Mesenchymal stem cell (in vitro differentiated cells and primary cell): ENCODE data around the gene BFSP2.

Experiments used
- DNase-seq: peaks from one replicate; pipeline ENCODE4 v3.0.0-alpha.2; 2013
- H2AFZ ChIP-seq: one replicate; pipeline ENCODE4 v1.6.1; 2013; ENCODE audit warnings: low read depth, mild to moderate bottlenecking, control low read depth, inconsistent platforms, low read length, moderate library complexity
- H2AK5ac ChIP-seq: 2 replicates; pipeline ENCODE4 v1.6.1; 2013; ENCODE audit warnings: low read length, moderate library complexity, mild to moderate bottlenecking, inconsistent platforms; ENCODE audit not compliant: severe bottlenecking
- H2BK120ac ChIP-seq: one replicate; pipeline ENCODE4 v1.6.1; 2013; ENCODE audit warnings: low read depth, mild to moderate bottlenecking, inconsistent platforms, low read length, moderate library complexity
- H2BK12ac ChIP-seq, 2 experiments: one replicate each; pipeline ENCODE4 v1.6.1; 2013; ENCODE audit warnings: inconsistent platforms in 2 of 2, low read length in 2 of 2, mild to moderate bottlenecking in 2 of 2, moderate library complexity in 2 of 2, control low read depth in 1 of 2
- H2BK15ac ChIP-seq: one replicate; pipeline ENCODE4 v1.6.1; 2013; ENCODE audit warnings: mild to moderate bottlenecking, low read depth, inconsistent platforms; ENCODE audit not compliant: poor library complexity, severe bottlenecking
- H2BK5ac ChIP-seq: 2 replicates; pipeline ENCODE4 v1.6.1; 2013; ENCODE audit warnings: low read depth, mild to moderate bottlenecking, low read length, control low read depth, inconsistent platforms; ENCODE audit not compliant: poor library complexity, severe bottlenecking
- H3K14ac ChIP-seq, 2 experiments: one replicate each; pipeline ENCODE4 v1.6.1; 2013; ENCODE audit warnings: inconsistent platforms in 2 of 2, low read length in 2 of 2, control low read depth in 1 of 2, mild to moderate bottlenecking in 1 of 2, moderate library complexity in 1 of 2
- H3K18ac ChIP-seq, 2 experiments: one replicate each; pipeline ENCODE4 v1.6.1; 2013; ENCODE audit warnings: inconsistent platforms in 2 of 2, low read length in 2 of 2, control low read depth in 1 of 2, low read depth in 1 of 2, mild to moderate bottlenecking in 1 of 2
- H3K23ac ChIP-seq, 2 experiments: one replicate each; pipeline ENCODE4 v1.6.1; 2013; ENCODE audit warnings: inconsistent platforms in 2 of 2, low read length in 2 of 2, mild to moderate bottlenecking in 2 of 2, moderate library complexity in 2 of 2, control low read depth in 1 of 2
- H3K27ac ChIP-seq: 2 replicates; pipeline ENCODE4 v1.5.1; 2013; ENCODE audit warnings: mild to moderate bottlenecking, moderate library complexity, low read length, control low read depth, inconsistent platforms; ENCODE audit not compliant: poor library complexity, severe bottlenecking
- H3K27me3 ChIP-seq, 2 experiments: 2 replicates each; pipeline versions ENCODE4 v1.6.1 to v1.7.0; 2013; ENCODE audit warnings: low read length in 2 of 2, mild to moderate bottlenecking in 2 of 2, moderate library complexity in 2 of 2, control low read depth in 1 of 2, inconsistent platforms in 1 of 2; ENCODE audit not compliant: control insufficient read depth in 1 of 2, insufficient read depth in 1 of 2
- H3K36me3 ChIP-seq, 2 experiments: 2 replicates each; pipeline versions ENCODE4 v1.6.1 to v1.7.0; 2013; ENCODE audit warnings: low read length in 2 of 2, control low read depth in 1 of 2, inconsistent platforms in 1 of 2, low read depth in 1 of 2, mild to moderate bottlenecking in 1 of 2; ENCODE audit not compliant: insufficient read depth in 2 of 2, control insufficient read depth in 1 of 2
- H3K4ac ChIP-seq, 2 experiments: one replicate each; pipeline ENCODE4 v1.6.1; 2013; ENCODE audit warnings: inconsistent platforms in 2 of 2, low read length in 2 of 2, mild to moderate bottlenecking in 2 of 2, moderate library complexity in 2 of 2, control low read depth in 1 of 2, low read depth in 1 of 2
- H3K4me1 ChIP-seq: 2 replicates; pipeline ENCODE4 v1.6.1; 2013; ENCODE audit warnings: low read depth, low read length, control low read depth; ENCODE audit not compliant: control insufficient read depth, insufficient read depth
- H3K4me2 ChIP-seq: 2 replicates; pipeline ENCODE4 v1.6.1; 2013; ENCODE audit warnings: low read length, mild to moderate bottlenecking, inconsistent platforms; ENCODE audit not compliant: poor library complexity, severe bottlenecking
- H3K4me3 ChIP-seq, 2 experiments: 2 replicates each; pipeline versions ENCODE4 v1.5.1 to v1.7.0; 2013; ENCODE audit warnings: low read length in 2 of 2, mild to moderate bottlenecking in 2 of 2, control low read depth in 1 of 2, low read depth in 1 of 2; ENCODE audit not compliant: insufficient read depth in 1 of 2
- H3K79me1 ChIP-seq: replicated peaks from 2 replicates; pipeline ENCODE4 v1.6.1; 2013; ENCODE audit warnings: mild to moderate bottlenecking, control low read depth, low read length, inconsistent platforms; ENCODE audit not compliant: poor library complexity, severe bottlenecking
- H3K9ac ChIP-seq: 2 replicates; pipeline ENCODE4 v1.7.0; 2013; ENCODE audit warnings: mild to moderate bottlenecking, low read length, moderate library complexity
- H3K9me3 ChIP-seq: 2 replicates; pipeline ENCODE4 v1.7.0; 2013; ENCODE audit warnings: mild to moderate bottlenecking, low read length; ENCODE audit not compliant: control insufficient read depth
- H4K8ac ChIP-seq: one replicate; pipeline ENCODE4 v1.6.1; 2013; ENCODE audit warnings: inconsistent platforms, mild to moderate bottlenecking, low read length, moderate library complexity
- H4K91ac ChIP-seq: one replicate; pipeline ENCODE4 v1.6.1; 2013; ENCODE audit warnings: mild to moderate bottlenecking, low read length, inconsistent platforms
- WGBS: methylation state at CpG from one replicate; pipeline ENCODE4 v1.1.7; 2013; ENCODE audit warnings: mixed read lengths; 5-methylcytosine and 5-hydroxymethylcytosine counted together

The BFSP2 gene

GRCh38 chr3:133386876-133387275 lies 13.0 kb upstream of the BFSP2 start:
- no peak overlapping the region for H3K4ac ChIP-seq
- no peaks in the 10 kb centered on the region for H3K79me1 ChIP-seq
- H3K9me3 ChIP-seq, result no peaks in the 10 kb centered on the region
- H2BK5ac ChIP-seq, result no peak overlapping the region
- H2BK12ac ChIP-seq, result no peak overlapping the region
- no peak overlapping the region for H4K91ac ChIP-seq
- peaks cover 5% of the 10 kb centered on the region for H3K4me1 ChIP-seq
- H2AFZ ChIP-seq, result no peak overlapping the region
- no peak overlapping the region for H3K9ac ChIP-seq
- H3K14ac ChIP-seq, result no peak overlapping the region
- no peak overlapping the region for H3K27ac ChIP-seq
- no peak overlapping the region for H3K4me2 ChIP-seq
- DNase-seq, result no peak
- H3K27me3 ChIP-seq, result peaks cover 0 to 47% of the 10 kb centered on the region in 2 experiments
- no peak overlapping the region for H2BK15ac ChIP-seq
- H3K18ac ChIP-seq, result no peak overlapping the region
- no peak overlapping the region for H3K4me3 ChIP-seq
- H3K36me3 ChIP-seq, result no peaks in the 10 kb centered on the region
- H4K8ac ChIP-seq, result no peak overlapping the region
- H3K23ac ChIP-seq, result no peak overlapping the region
- H2BK120ac ChIP-seq, result no peak overlapping the region
- H2AK5ac ChIP-seq, result no peak overlapping the region

- no peak overlapping the region for H2BK5ac ChIP-seq
- no peak overlapping the region for H3K18ac ChIP-seq
- no peaks in the 10 kb centered on the region for H3K79me1 ChIP-seq
- no peak overlapping the region for H3K9ac ChIP-seq
- no peak overlapping the region for H3K4me3 ChIP-seq
- no peak overlapping the region for H2BK15ac ChIP-seq
- H4K8ac ChIP-seq, result no peak overlapping the region
- no peak overlapping the region for H2AK5ac ChIP-seq
- no peak overlapping the region for H3K23ac ChIP-seq
- no peak overlapping the region for H2BK12ac ChIP-seq
- H3K27me3 ChIP-seq, result peaks cover 0 to 42% of the 10 kb centered on the region in 2 experiments
- DNase-seq, result no peak
- no peak overlapping the region for H2AFZ ChIP-seq
- no peak overlapping the region for H3K4ac ChIP-seq
- H3K4me2 ChIP-seq, result no peak overlapping the region
- H3K9me3 ChIP-seq, result no peaks in the 10 kb centered on the region
- no peak overlapping the region for H4K91ac ChIP-seq
- peaks cover 5% of the 10 kb centered on the region for H3K4me1 ChIP-seq
- H2BK120ac ChIP-seq, result no peak overlapping the region
- H3K14ac ChIP-seq, result no peak overlapping the region
- H3K27ac ChIP-seq, result no peak overlapping the region
- H3K36me3 ChIP-seq, result no peaks in the 10 kb centered on the region
- 81% methylated on average over 4 of the region's 4 CpGs for WGBS
These were observed 12.5 kb upstream of the BFSP2 start for GRCh38 chr3:133387341-133387740.

- Histone ChIP-seq H3K27me3 (peaks cover 0 to 31% of the 10 kb centered on the region in 2 experiments), H2AK5ac (no peak overlapping the region)
- WGBS, result 81% methylated on average over 4 of the region's 4 CpGs
These were observed 11.0 kb upstream of the BFSP2 start for GRCh38 chr3:133388696-133389395.

GRCh38 chr3:133390715-133391114 lies 9.1 kb upstream of the BFSP2 start:
- no peak overlapping the region for H2BK5ac ChIP-seq
- no peak overlapping the region for H2BK15ac ChIP-seq
- no peaks in the 10 kb centered on the region for H3K9me3 ChIP-seq
- H3K9ac ChIP-seq, result no peak overlapping the region
- no peaks in the 10 kb centered on the region for H3K36me3 ChIP-seq
- no peak overlapping the region for H3K14ac ChIP-seq
- H2AK5ac ChIP-seq, result no peak overlapping the region
- no peak for DNase-seq
- no peak overlapping the region for H3K23ac ChIP-seq
- no peak overlapping the region for H2BK120ac ChIP-seq
- no peak overlapping the region for H2AFZ ChIP-seq
- H4K91ac ChIP-seq, result no peak overlapping the region
- peaks cover 0 to 21% of the 10 kb centered on the region in 2 experiments for H3K27me3 ChIP-seq
- H4K8ac ChIP-seq, result no peak overlapping the region
- H3K18ac ChIP-seq, result no peak overlapping the region
- no peak overlapping the region for H2BK12ac ChIP-seq
- H3K4me2 ChIP-seq, result no peak overlapping the region
- H3K4ac ChIP-seq, result no peak overlapping the region
- no peak overlapping the region for H3K4me3 ChIP-seq
- H3K27ac ChIP-seq, result no peak overlapping the region
- no peaks in the 10 kb centered on the region for H3K79me1 ChIP-seq
- WGBS, result 81% methylated on average over 3 of the region's 4 CpGs
- H3K4me1 ChIP-seq, result peaks cover 5% of the 10 kb centered on the region

More at GRCh38 chr3:133388696-133389395, 11.0 kb upstream of the BFSP2 start:
- Histone ChIP-seq H3K9me3 (no peaks in the 10 kb centered on the region), H3K4ac (no peak overlapping the region), H3K23ac (no peak overlapping the region), H2BK12ac (no peak overlapping the region), H2BK120ac (no peak overlapping the region), H3K18ac (no peak overlapping the region), H3K4me3 (no peak overlapping the region), H2AFZ (no peak overlapping the region), H4K8ac (no peak overlapping the region), H3K36me3 (no peaks in the 10 kb centered on the region), H2BK15ac (no peak overlapping the region), H3K27ac (no peak overlapping the region), H3K4me1 (peaks cover 5% of the 10 kb centered on the region), H3K79me1 (no peaks in the 10 kb centered on the region), H3K14ac (no peak overlapping the region), H3K4me2 (no peak overlapping the region), H3K9ac (no peak overlapping the region), H4K91ac (no peak overlapping the region), H2BK5ac (no peak overlapping the region)
- DNase-seq, result no peak
